K562 (cell line): ENCODE results near the gene PRPH2. TPM values are rescaled to one million over a fixed set of nuclear protein-coding genes. Genes with fewer than 3 reads are reported as not detected.

Experiments
- BRD9 ChIP-seq: fragments of 450-650 bp; IDR thresholded peaks from 2 replicates; pipeline ENCODE4 v1.6.1; 2018; ENCODE audit warnings: low read depth; ENCODE audit not compliant: partially characterized antibody
- CBFB ChIP-seq: sonication (generic); formaldehyde crosslinking; IDR thresholded peaks from 2 replicates; pipeline ENCODE4 v1.4.0; 2020; ENCODE audit warnings: mild to moderate bottlenecking, missing genetic modification reagents
- CREM ChIP-seq: IDR thresholded peaks from 2 replicates; pipeline ENCODE4 v1.6.1; 2014; ENCODE audit warnings: antibody characterized with exemption, low read depth
- EHMT2 ChIP-seq: fragments of 450-650 bp; IDR thresholded peaks from 2 replicates; pipeline ENCODE4 v1.6.1; 2018; ENCODE audit warnings: antibody characterized with exemption
- ETV5 ChIP-seq: sonication (generic); formaldehyde crosslinking; IDR thresholded peaks from 2 replicates; pipeline ENCODE4 v1.4.0; 2020; ENCODE audit warnings: low read depth, mild to moderate bottlenecking, missing genetic modification reagents
- FOXK2 ChIP-seq, 2 experiments: fragments of 450-650 bp; IDR thresholded peaks in 1 of 2; conservative IDR thresholded peaks in 1 of 2; 2 replicates each; pipeline ENCODE4 v1.6.1; 2016; ENCODE audit warnings: low read depth in 2 of 2, mild to moderate bottlenecking in 1 of 2
- HBP1 ChIP-seq: fragments of 450-650 bp; formaldehyde crosslinking; IDR thresholded peaks from 2 replicates; pipeline ENCODE4 v1.4.0; 2022; ENCODE audit warnings: missing genetic modification characterization
- HDAC3 ChIP-seq: fragments of 450-650 bp; IDR thresholded peaks from 2 replicates; pipeline ENCODE4 v1.6.1; 2018; ENCODE audit warnings: borderline replicate concordance, mild to moderate bottlenecking, moderate library complexity; ENCODE audit not compliant: partially characterized antibody
- HMGN3 ChIP-seq: IDR thresholded peaks from 2 replicates; pipeline ENCODE4 v1.6.1; 2011; ENCODE audit warnings: borderline replicate concordance, low read depth, mild to moderate bottlenecking, mixed read lengths, low read length; ENCODE audit not compliant: insufficient read length; ENCODE audit errors: extremely low read depth
- HNRNPK ChIP-seq: fragments of 200-400 bp; formaldehyde crosslinking; IDR thresholded peaks from one replicate; pipeline ENCODE4 v1.6.1; 2018; ENCODE audit warnings: mild to moderate bottlenecking, low read depth, low read length; ENCODE audit not compliant: poor library complexity, severe bottlenecking
- LARP7 ChIP-seq: fragments of 450-650 bp; IDR thresholded peaks from 2 replicates; pipeline ENCODE4 v1.6.1; 2016
- MAFF ChIP-seq: IDR thresholded peaks from 2 replicates; pipeline ENCODE4 v1.6.1; 2012; ENCODE audit warnings: low read length, improper control_type of control experiment
- MYC ChIP-seq, 2 experiments: fragments of 250-450 bp in 1 of 2; sonication (Bioruptor Pico) in 1 of 2; IDR thresholded peaks; 2 replicates each; pipeline versions ENCODE4 v1.5.1 to v1.6.1; 2012 to 2021; ENCODE audit warnings: low read depth in 2 of 2, borderline replicate concordance in 1 of 2, improper control_type of control experiment in 1 of 2, low read length in 1 of 2, mild to moderate bottlenecking in 1 of 2, moderate library complexity in 1 of 2
- NFXL1 ChIP-seq: fragments of 450-650 bp; formaldehyde crosslinking; IDR thresholded peaks from 2 replicates; pipeline ENCODE4 v1.4.0; 2021; ENCODE audit warnings: mild to moderate bottlenecking
- RBM34 ChIP-seq: fragments of 200-400 bp; formaldehyde crosslinking; IDR thresholded peaks from 2 replicates; pipeline ENCODE4 v1.6.1; 2018; ENCODE audit warnings: low read length, borderline replicate concordance; ENCODE audit not compliant: insufficient read depth
- SLC30A9 ChIP-seq: fragments of 250-450 bp; sonication (Bioruptor Pico); IDR thresholded peaks from 2 replicates; pipeline ENCODE4 v1.8.0; 2022; ENCODE audit warnings: mild to moderate bottlenecking, moderate library complexity
- SMAD4 ChIP-seq: fragments of 250-450 bp; sonication (Bioruptor Pico); conservative IDR thresholded peaks from 2 replicates; pipeline ENCODE4 v1.8.0; 2021; ENCODE audit warnings: inconsistent platforms, mild to moderate bottlenecking, moderate library complexity
- SMARCE1 ChIP-seq: fragments of 450-650 bp; IDR thresholded peaks from 2 replicates; pipeline ENCODE4 v1.7.1; 2016; ENCODE audit warnings: mild to moderate bottlenecking
- TFAP4 ChIP-seq: sonication (generic); formaldehyde crosslinking; IDR thresholded peaks from 2 replicates; pipeline ENCODE4 v1.8.0; 2022; ENCODE audit warnings: missing genetic modification reagents, mild to moderate bottlenecking, moderate library complexity, borderline replicate concordance
- YBX1 ChIP-seq: fragments of 450-650 bp; IDR thresholded peaks from 2 replicates; pipeline ENCODE4 v1.7.1; 2016; ENCODE audit warnings: mild to moderate bottlenecking
- ZBTB2 ChIP-seq: fragments of 450-650 bp; IDR thresholded peaks from 2 replicates; pipeline ENCODE4 v1.6.1; 2016; ENCODE audit warnings: antibody characterized with exemption
- ZNF124 ChIP-seq: sonication (generic); formaldehyde crosslinking; IDR thresholded peaks from 2 replicates; pipeline ENCODE4 v1.8.1; 2022; ENCODE audit warnings: missing genetic modification reagents
- polyA plus RNA-seq, 8 experiments: library from polyadenylated mRNA; depleted of rRNA in 4 of 8; stranded (reverse) in 5 of 8; unstranded in 3 of 8; fragments of >200 nt; fragmentation: Nextera tagmentation in 2 of 8; fragmentation: Illumina TruSeq in 1 of 8; extraction: Ambion mirVana in 2 of 8; extraction: Trizol in 1 of 8; gene quantifications; 2 replicates each; pipeline versions ENCODE4 v1.2.1 to v1.2.3, GENCODE V29; 2011 to 2014; ENCODE audit warnings: inconsistent platforms in 1 of 8, missing spikeins in 1 of 8
- total RNA-seq, 7 experiments: library from RNA; depleted of rRNA in 6 of 7; stranded (reverse); fragments of >200 nt in 6 of 7; fragmentation: Illumina TruSeq in 2 of 7; extraction: Trizol in 2 of 7; gene quantifications; 2 replicates each; pipeline versions ENCODE4 v1.2.1 to v1.2.3, GENCODE V29; 2011 to 2021; ENCODE audit warnings: low replicate concordance in 1 of 7

The PRPH2 gene
- total and polyA plus RNA-seq, 9 of the 15 experiments (the other 6 are each of a cell fraction or from before 2014, with no cell fraction given), result 0.03 to 0.11 (median 0.03) TPM; not detected in 5

- TF ChIP-seq ZNF124 (CRISPR knock-in tag) (no peak), HDAC3 (no peak), SLC30A9 (CRISPR knock-in tag) (no peak), EHMT2 (no peak), CREM (0 out of 2 replicates have a peak, but pooled peaks have one; percentile 30), ZBTB2 (no peak), YBX1 (no peak), HMGN3 (no peak), HBP1 (CRISPR knock-in tag) (no peak), SMARCE1 (no peak), ETV5 (no peak), LARP7 (no peak), TFAP4 (no peak), MAFF (peak; percentile 21; the same call in 1 of the 2 replicates), BRD9 (no peak), MYC (IDR thresholded peaks at IDR 0.05; ENCODE audit: low read depth, low read length) (no peak), MYC (CRISPR knock-in tag; IDR thresholded peaks at IDR 0.05; ENCODE audit: borderline replicate concordance, low read depth) (no peak), FOXK2 (conservative IDR thresholded peaks at IDR 0.05 in 1 of 2, IDR thresholded peaks at IDR 0.05 in 1 of 2; ENCODE audit: low read depth in 2 of 2) (no peak), SMAD4 (no peak), RBM34 (no peak), NFXL1 (no peak), HNRNPK (no peak), CBFB (CRISPR knock-in tag) (no peak)
These were observed 60.8 kb downstream of the PRPH2 start (continued) for GRCh38 chr6:42661540-42662153.
